ENCODE data around the gene HTATIP2. TPM values are rescaled to one million over a fixed set of nuclear protein-coding genes. Genes with fewer than 3 reads are reported as not detected.

HTATIP2 gene
- 2.8 TPM for total RNA-seq

GRCh38 chr11:20363500-20364340 is at the start of gene HTATIP2:
TSS of gene HTATIP2 (plus strand) at chr11:20363714. CDS start at chr11:20364238, 524 bp downstream.

DNA sequence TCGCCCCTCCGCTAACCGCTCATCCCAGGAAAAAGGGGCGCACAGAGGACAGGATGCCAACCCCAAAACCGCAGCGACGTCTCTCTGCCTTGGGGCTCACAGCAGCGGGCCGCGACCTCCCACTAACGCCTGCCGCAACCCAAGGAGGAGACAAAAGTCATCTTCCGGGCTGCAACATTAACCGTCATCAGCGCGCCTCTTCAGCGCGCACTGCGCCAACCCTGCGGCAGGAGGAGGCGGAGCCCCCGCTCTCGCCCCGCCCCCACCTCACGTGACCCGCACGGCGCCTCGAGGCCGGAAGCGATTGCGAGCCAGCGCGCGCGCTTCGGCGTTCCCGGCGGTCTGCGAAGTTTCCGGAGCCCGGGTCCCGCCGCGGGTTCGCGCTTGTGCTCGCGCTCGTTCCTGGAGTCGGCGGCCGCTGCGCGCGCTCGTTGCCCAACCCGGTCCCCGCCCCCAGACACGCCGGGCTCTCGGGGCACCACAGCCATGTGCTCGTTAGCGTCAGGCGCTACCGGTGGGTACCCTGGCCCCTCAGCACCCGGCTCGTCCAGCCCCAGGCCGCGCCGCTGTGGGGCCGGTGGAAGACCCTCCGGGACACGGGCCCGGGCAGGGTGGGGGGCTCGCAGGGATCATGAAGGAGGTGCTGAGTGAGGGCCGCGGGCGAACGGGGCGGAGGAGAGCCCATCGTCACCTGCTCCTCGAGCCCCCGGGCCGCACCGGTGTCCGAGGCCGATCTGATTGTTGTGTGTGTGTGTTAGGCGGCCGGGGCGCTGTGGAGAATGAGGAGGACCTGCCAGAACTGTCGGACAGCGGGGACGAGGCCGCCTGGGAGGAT is 24.0 kb downstream of the HTATIP2 start, which contains the start of gene PRMT3:
TSS of gene PRMT3 (plus strand) at position 456 of the 835 bp plus-strand sequence. CDS start at position 487, 31 bp downstream.

Other genes starting within 250 kb of the HTATIP2 start
- not detected for gene DBX1, start 203.2 kb upstream of the HTATIP2 start, total RNA-seq
- 25.7 TPM for gene PRMT3, start 24.0 kb downstream of the HTATIP2 start, total RNA-seq
- not detected for gene SLC6A5, start 235.9 kb downstream of the HTATIP2 start, total RNA-seq

Data from parietal lobe (tissue), 1 donor.